Stimulated activated CD8-positive, alpha-beta memory T cell treated with anti-CD3 and anti-CD28 coated beads, Interleukin-12 subunit alpha, Interleukin-12 subunit beta, amount 100 ng/mL, for 24 hours (primary cell): ENCODE results near the gene RGS3.

Source experiments
- DNase-seq: peaks from one replicate; pipeline ENCODE4 v3.0.0-alpha.2; 2020; ENCODE audit errors: extremely low read depth

The RGS3 gene

DNA sequence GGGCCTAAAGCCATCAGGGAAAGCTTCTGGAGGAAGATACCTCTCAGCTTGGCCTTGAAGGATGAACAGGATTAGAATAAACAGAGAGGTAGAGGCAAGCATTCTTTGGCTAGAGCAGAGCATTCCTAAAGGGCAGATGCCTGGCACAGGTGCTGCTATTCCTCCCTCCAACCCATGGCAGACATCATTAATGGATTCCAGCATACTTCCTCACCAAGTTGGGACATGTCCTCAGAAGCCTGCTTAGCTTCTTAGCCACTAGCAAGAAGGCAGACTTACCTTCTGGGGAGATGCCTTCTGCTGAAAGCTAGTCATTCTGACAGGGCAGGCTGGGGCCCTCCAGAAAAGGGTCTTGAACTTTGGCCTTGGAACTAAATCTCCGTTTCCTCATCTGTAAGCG is 122.0 kb downstream of the RGS3 start:
- no peak for DNase-seq

DNA sequence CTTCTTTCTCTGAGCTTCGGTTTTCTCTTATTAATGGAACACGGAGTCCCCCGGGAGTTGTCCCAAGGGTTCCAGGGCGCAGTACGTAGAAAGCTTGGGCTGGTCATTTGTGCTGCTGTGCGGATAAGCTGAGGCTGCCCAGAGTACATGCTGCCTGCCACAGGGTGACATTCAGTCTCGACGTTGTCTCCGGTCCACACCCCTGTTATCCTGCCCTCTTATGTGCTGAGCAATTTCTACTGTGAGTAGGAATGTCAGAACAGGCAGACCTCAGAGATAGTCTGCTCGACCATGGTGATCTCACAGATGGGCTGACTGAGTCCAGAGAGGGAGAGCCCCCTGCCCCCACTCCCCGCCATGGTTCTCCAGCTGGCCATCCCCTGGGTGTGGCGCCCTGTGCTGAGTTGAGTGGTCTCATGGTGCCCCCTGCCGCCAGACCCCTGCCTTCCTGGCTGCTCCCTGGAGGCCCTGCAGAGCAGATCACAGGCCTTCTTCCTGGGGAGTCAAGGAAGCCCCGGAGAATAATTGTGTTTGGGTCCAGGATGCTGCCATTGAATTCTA is 124.0 kb downstream of the RGS3 start:
- no peak for DNase-seq

DNA sequence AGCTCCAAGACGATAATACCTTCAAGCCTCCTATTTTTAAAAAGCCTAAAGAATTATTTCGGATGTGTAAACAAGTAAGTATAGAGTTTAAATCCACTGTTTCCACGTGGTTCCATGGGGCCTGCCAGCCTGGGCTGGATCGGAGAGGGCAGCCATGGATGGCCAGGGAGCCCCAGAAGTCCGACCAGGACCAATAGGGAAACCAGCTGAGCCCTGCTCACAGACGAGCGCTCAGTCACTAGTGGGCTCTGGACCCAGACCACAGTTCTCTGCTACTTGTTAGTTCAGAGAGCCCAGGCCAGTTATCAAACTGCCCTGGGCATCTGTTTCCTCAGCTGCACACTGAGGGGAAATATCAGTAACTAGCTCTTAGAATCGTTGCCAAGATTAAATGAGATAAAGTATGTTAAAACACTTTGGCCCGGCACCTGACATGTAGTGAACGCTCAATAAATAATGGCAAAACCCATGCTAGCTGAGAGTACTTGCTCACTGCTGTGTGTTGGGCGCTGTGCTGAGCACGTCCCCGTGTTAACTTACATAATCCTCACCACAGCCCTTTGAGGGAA is 124.8 kb downstream of the RGS3 start:
- DNase-seq, result no peak

DNA sequence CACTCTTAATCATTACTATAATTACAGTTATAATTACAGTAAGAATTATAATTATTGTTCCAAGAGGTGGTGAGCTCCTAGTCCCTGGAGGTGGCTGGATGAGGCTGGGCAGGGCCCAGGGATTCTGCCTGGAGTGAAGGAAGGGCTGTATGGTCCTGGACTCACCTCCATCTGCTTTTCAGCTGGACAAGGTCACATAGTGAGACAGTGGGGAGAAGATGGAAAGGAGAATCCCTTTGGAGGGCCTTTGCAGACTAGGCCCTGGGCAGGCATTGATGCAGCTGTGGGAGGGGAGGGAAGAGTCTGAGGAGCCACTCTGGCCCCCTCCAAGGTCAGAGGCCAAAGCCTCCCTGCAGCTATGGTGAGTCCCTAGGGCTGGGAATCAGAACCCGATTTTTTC is 125.4 kb downstream of the RGS3 start:
- no peak for DNase-seq

DNA sequence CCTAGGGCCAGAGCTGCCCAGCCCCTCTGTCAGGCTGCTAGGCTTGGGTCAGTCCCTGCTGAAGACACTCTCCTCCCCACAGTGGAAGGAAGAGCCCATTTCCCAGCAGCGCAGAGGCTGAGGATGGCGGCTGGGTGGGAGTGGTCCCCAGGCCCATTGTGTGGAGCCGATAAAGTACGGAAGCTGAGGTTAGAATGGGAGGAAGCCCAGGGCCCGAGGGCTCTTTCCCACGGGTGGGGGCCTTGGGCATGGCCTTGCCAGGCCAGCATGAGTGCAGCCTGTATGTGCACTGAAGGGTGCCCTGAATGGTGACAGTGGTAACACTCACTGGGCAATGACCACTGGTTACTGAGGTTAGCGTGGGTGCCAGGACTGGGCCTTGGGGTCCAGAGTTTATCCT is 125.9 kb downstream of the RGS3 start:
- DNase-seq, result no peak

DNA sequence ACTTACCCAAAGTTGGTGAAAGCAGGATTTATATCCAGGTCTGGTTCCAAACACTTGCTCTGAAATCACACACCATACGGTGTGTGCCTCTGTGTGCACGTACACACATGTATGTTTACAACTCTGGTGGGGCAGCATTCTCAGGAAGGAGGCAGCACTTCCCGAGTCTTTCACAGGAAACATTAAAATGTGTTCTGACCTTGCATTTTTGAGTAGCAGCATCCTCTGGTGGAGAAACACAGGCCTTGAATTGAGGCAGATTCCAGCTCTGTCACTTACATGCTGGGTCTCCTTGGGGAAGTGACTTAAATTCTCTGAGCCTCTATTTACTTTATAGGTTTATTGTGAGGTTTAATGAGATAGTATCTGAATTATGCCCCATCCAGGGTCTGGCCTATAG is 126.4 kb downstream of the RGS3 start:
- DNase-seq, result no peak

DNA sequence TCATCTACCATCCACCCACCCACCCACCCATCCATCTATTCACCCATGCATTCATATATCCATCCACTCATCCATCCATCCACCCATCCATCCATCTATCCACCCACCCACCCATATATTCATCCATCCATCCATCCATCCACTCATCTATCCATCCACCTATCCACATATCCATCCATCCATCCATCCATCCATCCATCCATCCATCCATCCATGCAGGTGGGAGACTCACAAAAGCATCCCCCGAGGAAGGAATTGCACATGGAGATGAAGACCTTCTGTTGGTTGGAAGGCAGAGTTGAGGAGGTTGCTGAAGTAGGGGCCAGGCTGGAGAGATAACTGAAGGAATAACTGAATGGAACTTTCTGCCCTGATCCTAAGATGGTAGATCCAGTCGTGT is 126.9 kb downstream of the RGS3 start:
- DNase-seq, result no peak

DNA sequence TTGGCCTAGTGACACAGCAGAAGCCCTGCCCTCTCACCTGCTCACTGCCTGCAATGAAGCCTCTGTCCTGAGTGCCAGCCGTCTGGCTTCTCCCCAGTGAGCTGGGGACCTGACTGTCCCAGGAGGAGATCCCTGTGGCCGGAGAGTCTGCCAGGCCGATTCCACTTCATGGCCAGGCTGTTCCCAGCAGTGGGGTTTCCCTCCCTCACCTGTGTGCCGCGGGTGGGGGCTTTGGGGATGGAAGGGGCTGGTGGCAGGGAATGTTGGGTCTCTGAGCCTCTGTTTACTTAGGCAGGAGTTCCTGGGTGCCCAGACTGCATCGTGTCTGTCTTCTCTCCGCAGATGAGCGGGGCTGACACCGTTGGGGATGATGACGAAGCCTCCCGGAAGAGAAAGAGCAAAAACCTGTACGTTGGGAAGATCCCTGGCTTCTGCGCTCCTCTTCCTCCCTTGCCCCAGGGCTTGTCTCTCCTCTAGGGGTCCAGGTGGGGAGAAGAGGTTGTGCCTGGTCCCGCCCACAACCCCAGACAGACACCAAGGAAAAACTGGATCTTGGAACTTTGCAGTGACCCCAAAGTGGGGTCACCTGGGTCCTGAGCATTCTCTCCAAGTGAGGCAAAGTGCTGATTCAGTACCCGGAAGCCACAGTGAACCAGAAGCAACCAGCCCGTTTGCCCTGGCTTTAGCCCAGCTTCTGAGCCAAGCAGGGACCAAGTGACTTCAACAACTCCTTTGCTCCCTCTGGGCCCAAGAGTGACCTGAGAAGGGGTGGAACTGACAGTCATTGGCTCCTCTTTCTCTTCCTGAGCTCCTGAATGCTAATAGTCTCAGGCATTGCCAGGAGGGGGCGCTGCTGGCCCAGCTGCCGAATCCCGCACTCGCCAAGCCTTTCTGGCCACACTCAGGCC is 127.7 kb downstream of the RGS3 start:
- DNase-seq, result no peak

DNA sequence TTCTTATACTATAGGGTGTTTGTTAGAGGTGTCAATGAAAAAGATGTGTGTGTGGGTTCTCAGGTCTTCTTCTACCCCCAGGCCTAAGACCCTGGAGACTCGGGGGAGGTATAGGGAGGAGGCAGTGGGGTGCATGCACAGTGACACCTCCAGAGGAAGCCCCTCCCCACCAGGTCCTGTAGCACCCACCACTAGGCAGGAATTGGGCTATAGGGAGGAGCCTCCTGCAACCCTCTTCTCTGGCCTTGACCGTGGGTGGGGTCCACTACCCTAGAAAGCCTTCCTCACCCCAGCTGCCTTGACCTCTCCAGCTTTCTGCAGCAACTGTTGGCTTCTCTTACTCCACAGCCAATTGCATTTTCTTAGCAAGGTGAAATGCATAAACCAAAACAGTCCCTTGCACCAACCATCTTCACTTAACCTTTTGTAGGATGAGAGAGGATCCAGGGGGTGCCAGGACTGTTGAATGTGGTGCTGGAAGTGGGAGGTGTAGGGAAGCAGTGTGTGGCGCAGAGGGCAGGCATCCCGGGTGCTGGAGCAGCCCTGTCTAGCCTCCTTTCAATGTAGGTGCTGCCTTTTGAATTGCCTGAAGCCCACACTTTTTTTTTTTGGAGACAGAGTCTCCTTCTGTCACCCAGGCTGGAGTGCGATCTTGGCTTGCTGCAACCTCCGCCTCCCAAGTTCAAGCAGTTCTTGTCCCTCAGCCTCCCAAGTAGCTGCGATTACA is 128.5 kb downstream of the RGS3 start:
- DNase-seq, result no peak

DNA sequence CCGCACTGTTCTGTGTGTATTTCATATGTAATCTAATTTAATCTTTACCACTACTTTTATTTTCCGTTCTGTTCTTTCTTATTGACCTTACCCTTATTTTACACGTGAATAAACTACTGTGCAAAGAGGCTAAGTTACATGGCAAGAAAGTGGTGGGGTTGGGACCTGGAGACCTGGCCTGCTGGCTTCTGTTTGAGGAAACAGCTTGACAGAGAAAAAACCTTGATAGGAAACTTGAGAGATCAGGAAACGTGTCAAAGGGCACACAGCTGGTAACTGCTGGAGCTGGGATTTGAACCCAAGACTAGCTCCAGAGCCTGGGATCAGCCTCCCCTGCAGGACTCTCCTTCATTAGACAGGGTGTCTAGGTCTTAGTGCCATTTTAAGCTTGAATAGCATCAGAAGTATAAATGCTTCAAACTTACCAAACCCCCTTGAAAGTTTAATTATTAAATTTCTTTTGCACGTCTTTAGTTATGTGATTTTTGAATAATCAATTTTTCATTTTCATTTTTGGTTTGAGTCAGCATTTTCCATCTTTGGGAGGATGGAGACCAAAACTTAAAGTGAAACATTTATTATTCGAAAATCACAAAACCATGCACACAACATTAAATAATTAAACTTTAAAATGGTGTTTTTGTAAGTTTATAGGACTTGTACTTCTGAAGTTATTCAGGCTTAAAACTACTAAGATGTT is 129.5 kb downstream of the RGS3 start:
- DNase-seq, result no peak

DNA sequence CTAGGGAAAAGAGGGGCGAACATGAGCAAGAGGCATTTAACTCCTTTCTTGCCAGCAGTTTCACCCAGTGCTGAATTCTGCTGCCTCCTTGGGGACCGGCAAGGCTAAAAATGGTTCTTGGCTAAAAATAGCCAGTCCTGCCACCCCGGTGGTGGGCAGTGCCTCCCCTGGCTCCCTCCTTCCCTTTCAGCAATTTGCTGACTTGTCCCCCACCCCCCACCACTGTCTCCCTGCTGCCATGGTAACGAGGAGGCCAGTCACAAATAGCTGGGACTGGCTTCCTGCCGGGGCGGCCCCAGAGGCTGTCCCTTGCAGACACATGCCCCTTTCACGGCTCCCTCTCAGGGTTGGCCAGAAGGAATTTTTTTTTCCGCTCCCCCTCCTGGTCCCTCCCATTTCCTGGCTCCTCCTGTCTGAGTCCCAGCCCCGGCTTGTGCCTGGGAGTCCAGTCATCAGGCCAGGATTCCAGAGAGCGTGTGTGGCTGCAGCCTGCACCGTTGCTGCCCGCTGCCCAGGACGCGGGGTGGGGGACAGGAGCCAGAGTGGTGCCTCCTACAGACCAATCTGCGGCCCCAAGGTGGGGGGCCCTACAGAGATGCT is 130.3 kb downstream of the RGS3 start:
- DNase-seq, result no peak

DNA sequence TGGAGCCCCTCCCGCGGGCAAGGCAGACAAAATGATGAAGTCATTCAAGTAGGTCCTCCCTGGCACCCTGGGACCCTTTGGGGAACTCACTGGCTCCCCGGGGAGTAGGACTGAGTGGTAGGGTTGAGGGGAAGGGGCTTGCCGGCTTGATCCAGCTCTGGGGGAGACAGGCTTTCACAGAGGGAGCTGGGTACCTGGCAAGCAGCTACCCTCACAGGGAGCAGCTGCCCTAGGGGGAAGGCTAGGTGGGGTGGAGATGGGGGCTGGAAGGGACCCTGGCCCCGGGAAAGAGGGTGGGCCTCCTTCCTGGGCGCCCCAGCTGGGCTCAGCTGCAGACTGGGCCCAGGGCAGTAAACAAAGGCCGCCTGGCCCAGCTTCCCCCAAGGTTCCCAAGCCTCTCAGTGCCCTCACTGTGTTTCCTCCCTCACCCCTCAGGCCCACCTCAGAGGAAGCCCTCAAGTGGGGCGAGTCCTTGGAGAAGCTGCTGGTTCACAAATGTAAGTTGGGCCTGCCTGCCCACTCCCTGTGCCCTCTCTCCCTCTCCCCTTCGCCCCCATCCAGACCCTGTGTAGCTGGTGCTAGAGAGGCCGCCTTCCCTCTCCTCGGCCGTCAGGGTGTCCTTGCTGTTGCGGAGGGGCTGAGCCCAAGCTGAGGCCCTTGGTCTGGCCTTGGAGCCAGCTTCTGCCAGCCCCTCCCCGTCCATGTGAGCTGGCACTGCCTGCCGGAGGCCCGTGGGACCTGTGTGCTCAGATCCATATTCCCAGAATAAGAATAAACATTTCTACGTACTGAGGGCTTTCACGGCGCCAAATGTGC is 131.2 kb downstream of the RGS3 start:
- no peak for DNase-seq

DNA sequence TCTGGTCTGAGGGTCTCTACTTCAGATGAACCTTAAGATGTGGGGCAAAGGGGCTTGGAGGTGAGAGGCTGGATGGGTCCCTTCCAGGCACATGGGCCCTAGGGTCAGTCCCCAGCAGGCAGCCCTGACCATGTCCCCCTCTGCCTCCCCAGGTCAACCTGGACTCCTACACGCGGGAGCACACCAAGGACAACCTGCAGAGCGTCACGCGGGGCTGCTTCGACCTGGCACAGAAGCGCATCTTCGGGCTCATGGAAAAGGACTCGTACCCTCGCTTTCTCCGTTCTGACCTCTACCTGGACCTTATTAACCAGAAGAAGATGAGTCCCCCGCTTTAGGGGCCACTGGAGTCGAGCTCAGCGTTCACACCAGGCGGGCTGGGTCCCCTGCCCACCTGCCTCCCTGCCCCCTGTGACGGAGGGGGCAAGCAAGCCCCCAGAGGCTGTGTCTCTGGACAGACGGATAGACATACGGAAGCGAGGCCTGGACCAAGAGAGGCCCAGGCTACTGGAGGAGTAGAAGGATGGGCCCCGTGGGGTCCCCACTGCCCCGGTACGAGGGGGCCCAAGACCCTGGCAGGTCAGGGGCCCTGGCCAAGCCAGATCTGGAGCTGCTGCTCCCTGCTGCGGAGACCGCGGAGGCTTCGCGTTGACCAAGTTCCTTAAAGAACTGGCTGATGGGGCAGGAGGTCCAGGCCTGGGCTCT is 133.2 kb downstream of the RGS3 start:
- no peak for DNase-seq

DNA sequence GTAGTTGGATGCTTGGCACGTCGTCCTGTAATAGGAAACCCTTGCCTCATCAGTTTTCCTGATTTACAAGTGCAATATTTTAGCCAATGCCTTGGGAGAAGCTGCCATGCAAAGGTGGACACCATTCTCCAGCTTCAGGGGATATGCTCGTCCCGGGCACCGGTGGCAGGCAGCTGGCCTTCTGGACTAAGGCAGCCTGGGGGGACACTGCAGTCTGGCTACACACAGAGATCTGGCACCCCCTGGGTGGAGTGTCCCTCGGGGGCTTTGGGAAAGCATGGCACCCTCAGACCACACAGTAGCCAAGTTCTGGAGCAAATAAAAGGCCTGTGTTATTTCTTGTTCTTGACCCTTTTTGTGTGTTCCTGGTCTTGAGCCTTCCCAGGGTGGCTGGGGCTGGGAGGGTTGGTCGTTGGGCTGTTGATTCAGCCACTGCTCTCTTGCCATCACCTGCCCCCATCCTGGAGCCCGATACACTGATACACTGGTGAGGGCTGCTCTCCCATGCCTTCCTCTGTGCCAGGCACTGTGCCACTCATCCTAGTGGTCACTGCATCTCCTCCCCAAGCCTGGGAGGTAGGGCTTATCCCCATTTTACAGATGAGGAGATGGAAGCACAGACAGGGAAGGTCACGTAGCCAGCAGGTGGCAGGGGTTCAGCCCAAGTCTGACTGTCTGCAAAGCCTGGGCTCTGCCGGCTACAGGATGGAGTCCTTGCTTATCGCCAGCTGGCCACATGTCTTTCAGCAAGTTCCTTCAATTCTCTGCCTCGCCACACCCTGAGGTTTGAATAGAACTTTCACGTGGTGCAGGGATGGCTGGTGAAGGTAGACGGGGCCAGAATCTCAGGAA is 134.1 kb downstream of the RGS3 start:
- DNase-seq, result no peak

DNA sequence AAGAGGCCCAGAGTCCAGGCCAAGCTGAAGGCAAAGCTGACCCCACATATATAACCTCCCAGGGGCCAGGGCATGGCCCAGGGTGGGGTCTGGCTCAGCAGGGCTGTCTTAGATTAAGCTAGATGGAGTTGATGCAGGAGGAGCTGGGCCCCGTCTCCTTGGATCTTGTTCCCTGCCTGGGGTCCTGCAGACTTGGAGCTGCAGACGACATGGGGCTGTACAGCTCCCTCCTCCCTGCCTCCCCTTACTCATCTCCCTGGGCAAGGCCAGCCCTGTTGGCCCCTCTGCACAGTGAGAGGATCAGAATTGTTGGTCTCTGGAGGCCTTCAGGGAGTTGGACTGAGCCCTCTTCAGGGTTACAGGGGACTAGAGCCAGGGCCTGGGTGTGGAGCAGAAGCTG is 134.9 kb downstream of the RGS3 start:
- no peak for DNase-seq

DNA sequence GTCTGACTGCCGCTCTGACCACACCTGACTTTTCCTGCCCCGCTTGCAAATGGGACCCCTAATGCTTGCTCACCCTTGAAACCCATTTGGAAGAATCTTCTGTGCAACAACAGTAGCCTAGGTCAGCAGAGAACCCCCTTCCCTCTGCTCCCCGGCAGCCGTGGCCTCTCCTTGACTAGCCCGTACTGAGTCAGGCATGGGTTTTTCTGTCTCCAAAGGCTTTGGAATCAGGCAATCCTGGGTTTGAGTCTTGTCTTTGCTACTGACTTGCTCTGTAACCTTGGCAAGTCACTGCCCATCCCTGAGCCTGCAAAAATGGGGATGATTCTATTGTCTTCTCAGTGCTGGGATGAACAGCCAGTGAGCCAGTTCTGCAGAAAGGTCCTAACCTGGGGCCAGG is 135.4 kb downstream of the RGS3 start:
- no peak for DNase-seq

DNA sequence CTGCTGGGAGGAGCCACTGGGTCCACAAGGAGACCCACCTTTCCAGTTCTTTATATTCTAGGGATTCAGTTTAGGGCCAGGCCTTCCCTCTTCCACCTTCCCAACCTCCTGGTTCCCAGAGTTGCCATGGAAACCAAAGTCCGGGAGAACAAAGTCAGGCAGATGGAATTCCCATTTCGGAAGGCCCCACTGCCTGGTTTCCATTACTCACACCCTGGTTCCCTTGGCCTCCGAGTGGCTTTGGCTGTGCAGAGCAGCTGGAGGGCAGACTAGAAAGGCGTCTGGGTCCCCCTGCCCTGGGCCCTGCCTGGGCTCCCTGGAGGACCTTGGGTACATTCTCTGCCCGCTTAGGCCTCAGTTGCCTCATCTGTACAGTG is 136.1 kb downstream of the RGS3 start:
- DNase-seq, result no peak

DNA sequence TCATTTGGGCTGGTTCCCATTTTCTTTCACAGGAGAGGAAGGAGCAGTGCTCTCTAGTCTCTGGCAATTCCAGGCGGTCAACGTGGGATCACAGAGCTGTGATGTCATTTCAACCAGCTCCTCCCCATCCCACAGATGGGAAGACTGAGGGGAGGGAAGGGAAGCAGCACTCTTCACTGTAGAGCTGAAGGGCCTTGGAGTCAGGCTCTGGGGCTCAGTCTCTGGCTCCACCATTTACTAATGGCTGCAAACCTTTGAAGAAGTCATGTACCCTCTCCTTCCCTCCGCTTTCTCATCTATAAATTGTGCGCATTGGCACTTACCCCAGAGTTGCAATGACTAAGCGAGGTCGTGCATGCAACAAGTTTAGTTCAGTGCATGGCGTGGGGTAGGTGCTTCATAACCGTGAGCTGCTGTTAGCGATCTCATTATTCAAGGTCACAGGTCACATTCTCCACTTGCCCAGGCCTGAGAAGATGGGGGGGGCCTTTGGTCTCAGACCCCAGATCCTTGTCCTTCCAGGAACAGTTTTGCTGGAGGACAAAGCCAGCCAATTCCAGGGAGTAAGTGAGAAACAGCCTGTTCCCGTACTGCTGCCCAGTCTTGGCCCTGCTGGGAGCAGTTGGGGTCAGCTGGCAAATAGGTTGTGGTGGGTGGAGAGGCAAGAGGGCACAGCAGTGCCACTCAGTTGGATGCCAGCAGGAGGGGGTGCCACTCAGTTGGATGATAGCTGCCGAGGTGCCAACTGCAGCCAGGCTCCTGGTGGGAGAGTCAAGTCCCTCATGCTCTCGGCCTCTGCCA is 136.7 kb downstream of the RGS3 start:
- DNase-seq, result no peak
